H1 (cell line): Measurements from ENCODE around the gene CAPZB. TPM values are rescaled to one million over a fixed set of nuclear protein-coding genes. Genes with fewer than 3 reads are reported as not detected.

ENCODE experiments used
- CTCF ChIA-PET: fragments of 300-600 bp; sonication (Branson Sonifier 250); formaldehyde crosslinking; loops from one replicate; lab custom pipeline; 2021; ENCODE audit not compliant: partially characterized antibody; lab: Charles Lee
- POLR2A ChIA-PET: fragments of 300-600 bp; sonication (Branson Sonifier 250); formaldehyde crosslinking; loops from one replicate; lab custom pipeline; 2021; ENCODE audit warnings: inconsistent platforms; ENCODE audit not compliant: partially characterized antibody; lab: Charles Lee
- DNase-seq, 2 experiments: peaks; one replicate each; pipeline versions ENCODE4 v3.0.0 to v3.0.0-alpha.2; 2010 to 2022; ENCODE audit warnings: low spot score in 2 of 2, low read depth in 1 of 2, mixed read lengths in 1 of 2
- FAIRE-seq: peaks from 2 replicates; lab custom pipeline; 2011; peaks lifted over from hg19 to GRCh38; lab: Jason Lieb, UNC
- H2AFZ ChIP-seq: 2 replicates; pipeline ENCODE4 v1.8.1; 2012; ENCODE audit warnings: low read length, inconsistent platforms
- H2AK5ac ChIP-seq: 2 replicates; pipeline ENCODE4 v1.6.1; 2013; ENCODE audit warnings: low read depth, low read length
- H2BK120ac ChIP-seq: replicated peaks from 2 replicates; pipeline ENCODE3; 2013; ENCODE audit warnings: low read depth, low read length, inconsistent platforms
- H2BK12ac ChIP-seq: 2 replicates; pipeline ENCODE4 v1.6.1; 2013; ENCODE audit warnings: low read depth, low read length
- H2BK15ac ChIP-seq: 2 replicates; pipeline ENCODE4 v1.6.1; 2013; ENCODE audit warnings: low read length
- H2BK20ac ChIP-seq: 2 replicates; pipeline ENCODE4 v1.6.1; 2013; ENCODE audit warnings: low read length
- H2BK5ac ChIP-seq: 2 replicates; pipeline ENCODE4 v1.6.1; 2013; ENCODE audit warnings: low read depth, low read length
- H3K14ac ChIP-seq: 2 replicates; pipeline ENCODE4 v1.6.1; 2013; ENCODE audit warnings: inconsistent platforms; ENCODE audit not compliant: insufficient read length
- H3K18ac ChIP-seq: 2 replicates; pipeline ENCODE4 v1.6.1; 2013; ENCODE audit warnings: low read length; ENCODE audit errors: extremely low read depth
- H3K23ac ChIP-seq: 2 replicates; pipeline ENCODE4 v1.6.1; 2013; ENCODE audit warnings: inconsistent platforms; ENCODE audit not compliant: insufficient read length
- H3K23me2 ChIP-seq: 2 replicates; pipeline ENCODE4 v1.6.1; 2013; ENCODE audit warnings: low read depth, low read length
- H3K27ac ChIP-seq: 2 replicates; pipeline ENCODE4 v1.6.1; 2011; ENCODE audit warnings: low read depth, low read length, inconsistent platforms
- H3K27me3 ChIP-seq, 4 experiments: replicated peaks in 1 of 4; 1 replicate in 1 of 4; 2 replicates in 3 of 4; pipeline versions ENCODE4 v1.6.1 to v1.8.1; 2011 to 2013; ENCODE audit warnings: low read length in 3 of 4, mild to moderate bottlenecking in 3 of 4, inconsistent platforms in 2 of 4, mixed read lengths in 2 of 4, moderate library complexity in 1 of 4; ENCODE audit not compliant: control insufficient read depth in 3 of 4, insufficient read depth in 3 of 4; ENCODE audit errors: extremely low read depth in 1 of 4
- H3K36me3 ChIP-seq, 4 experiments: 2 replicates each; pipeline versions ENCODE4 v1.6.1 to v1.8.1; 2011 to 2013; ENCODE audit warnings: mild to moderate bottlenecking in 4 of 4, low read length in 3 of 4, moderate library complexity in 2 of 4, control low read depth in 1 of 4, inconsistent platforms in 1 of 4; ENCODE audit not compliant: insufficient read depth in 4 of 4, control insufficient read depth in 2 of 4
- H3K4ac ChIP-seq: replicated peaks from 2 replicates; pipeline ENCODE3; 2013; ENCODE audit warnings: low read length, low read depth, mixed read lengths, inconsistent platforms; ENCODE audit not compliant: insufficient read length
- H3K4me1 ChIP-seq, 4 experiments: replicated peaks in 1 of 4; 1 replicate in 1 of 4; 2 replicates in 3 of 4; pipeline versions ENCODE4 v1.6.1 to v1.8.1; 2011 to 2013; ENCODE audit warnings: low read length in 3 of 4, inconsistent platforms in 2 of 4, mixed read lengths in 1 of 4; ENCODE audit not compliant: insufficient read depth in 4 of 4, control insufficient read depth in 3 of 4
- H3K4me2 ChIP-seq, 2 experiments: 2 replicates each; pipeline versions ENCODE4 v1.6.1 to v1.8.1; 2011 to 2013; ENCODE audit warnings: low read depth in 2 of 2, low read length in 2 of 2, control low read depth in 1 of 2, inconsistent platforms in 1 of 2, mild to moderate bottlenecking in 1 of 2; ENCODE audit not compliant: insufficient read depth in 1 of 2
- H3K4me3 ChIP-seq, 4 experiments: fragments of 200-600, 300-600 bp in 1 of 4; sonication (generic), shearing (Covaris generic), sonication (Bioruptor Twin) in 1 of 4; 2 replicates each; pipeline versions ENCODE4 v1.5.1 to v1.8.1; 2011 to 2016; ENCODE audit warnings: low read length in 4 of 4, low read depth in 3 of 4, control low read depth in 2 of 4, inconsistent platforms in 2 of 4, mild to moderate bottlenecking in 2 of 4, mixed read lengths in 1 of 4, moderate library complexity in 1 of 4; ENCODE audit not compliant: insufficient read depth in 2 of 4; ENCODE audit errors: extremely low read depth in 1 of 4
- H3K56ac ChIP-seq: replicated peaks from 2 replicates; pipeline ENCODE3; 2013; ENCODE audit warnings: low read depth, mild to moderate bottlenecking, mixed read lengths, low read length, inconsistent platforms; ENCODE audit not compliant: insufficient read length
- H3K79me1 ChIP-seq: 2 replicates; pipeline ENCODE4 v1.6.1; 2013; ENCODE audit warnings: low read depth, low read length, control low read depth
- H3K79me2 ChIP-seq, 2 experiments: 2 replicates each; pipeline versions ENCODE4 v1.6.1 to v1.8.1; 2012 to 2013; ENCODE audit warnings: low read length in 2 of 2, mild to moderate bottlenecking in 2 of 2, inconsistent platforms in 1 of 2; ENCODE audit not compliant: insufficient read depth in 2 of 2, control insufficient read depth in 1 of 2
- H3K9ac ChIP-seq, 4 experiments: replicated peaks in 1 of 4; 1 replicate in 1 of 4; 2 replicates in 3 of 4; pipeline versions ENCODE4 v1.6.1 to v1.8.1; 2011 to 2013; ENCODE audit warnings: low read depth in 3 of 4, low read length in 3 of 4, control low read depth in 2 of 4, mild to moderate bottlenecking in 2 of 4, moderate library complexity in 2 of 4, inconsistent platforms in 1 of 4; ENCODE audit errors: extremely low read depth in 1 of 4
- H3K9me3 ChIP-seq, 2 experiments: 2 replicates each; pipeline versions ENCODE4 v1.6.1 to v1.8.1; 2012 to 2013; ENCODE audit warnings: mild to moderate bottlenecking in 2 of 2, moderate library complexity in 2 of 2, control low read depth in 1 of 2, inconsistent platforms in 1 of 2, low read depth in 1 of 2, low read length in 1 of 2, mixed read lengths in 1 of 2; ENCODE audit not compliant: insufficient read depth in 2 of 2
- H4K20me1 ChIP-seq, 2 experiments: replicated peaks in 1 of 2; 2 replicates each; pipeline versions ENCODE3 to v1.8.1; 2011 to 2013; ENCODE audit warnings: inconsistent platforms in 2 of 2, low read length in 2 of 2, mild to moderate bottlenecking in 1 of 2; ENCODE audit not compliant: insufficient read depth in 2 of 2, control insufficient read depth in 1 of 2
- H4K5ac ChIP-seq: 2 replicates; pipeline ENCODE4 v1.6.1; 2013; ENCODE audit warnings: low read length, low read depth, mixed read lengths, inconsistent platforms; ENCODE audit not compliant: insufficient read length
- H4K8ac ChIP-seq: 2 replicates; pipeline ENCODE4 v1.8.0; 2013; ENCODE audit warnings: mild to moderate bottlenecking, moderate library complexity, low read length, inconsistent platforms; ENCODE audit not compliant: insufficient read depth; ENCODE audit errors: extremely low read depth
- H4K91ac ChIP-seq: replicated peaks from 2 replicates; pipeline ENCODE3; 2013; ENCODE audit warnings: low read length, mixed read lengths, inconsistent platforms; ENCODE audit not compliant: insufficient read length
- FOSL1 ChIP-seq: IDR thresholded peaks from 2 replicates; pipeline ENCODE4 v1.6.1; 2011; ENCODE audit warnings: mild to moderate bottlenecking, low read depth, low read length, moderate library complexity; ENCODE audit not compliant: insufficient read depth
- ZNF274 ChIP-seq: IDR thresholded peaks from 2 replicates; pipeline ENCODE4 v1.7.0; 2012; ENCODE audit warnings: low read length, borderline replicate concordance; ENCODE audit errors: extremely low read depth
- WGBS, 2 experiments: shearing (Covaris generic) in 1 of 2; methylation state at CpG; one replicate each; pipeline versions ENCODE4 v1.1.6 to v1.1.7; 2013 to 2015; ENCODE audit warnings: low lambda C conversion rate in 2 of 2, mixed read lengths in 2 of 2, inconsistent platforms in 1 of 2, low coverage in 1 of 2, missing lambda C conversion rate in 1 of 2; ENCODE audit not compliant: insufficient replicate concordance in 2 of 2, insufficient coverage in 1 of 2, insufficient read length in 1 of 2; ENCODE audit errors: extremely low coverage in 1 of 2, missing lambda C conversion rate in 1 of 2; 5-methylcytosine and 5-hydroxymethylcytosine counted together
- polyA plus RNA-seq, 7 experiments: library from polyadenylated mRNA; depleted of rRNA in 3 of 7; stranded (reverse) in 5 of 7; unstranded in 2 of 7; fragments of >200 nt in 5 of 7; fragments of 200-250 nt in 2 of 7; gene quantifications; 1 replicate in 5 of 7; 2 replicates in 1 of 7; 4 replicates in 1 of 7; pipeline versions ENCODE4 v1.2.1 to v1.2.3, GENCODE V29; 2011 to 2013; ENCODE audit warnings: missing spikeins in 2 of 7, mixed read lengths in 2 of 7
- total RNA-seq: library from RNA; stranded (reverse); fragmentation: NEBNext Ultra II Directional; extraction: Animal tissue kit (Norgen Biotek cat#: 25700); gene quantifications from 2 replicates; pipeline ENCODE4 v1.2.1, GENCODE V29; 2021

The CAPZB gene
- total and polyA plus RNA-seq, 2 of the 8 experiments (the other 6 are each of a cell fraction or from before 2014, with no cell fraction given): 162 to 371 TPM

GRCh38 chr1:19391596-19391981 lies 93.8 kb downstream of the CAPZB start:
- Histone ChIP-seq H2BK20ac (no peak overlapping the region), H3K23ac (no peak overlapping the region), H3K14ac (no peak overlapping the region), H2BK15ac (no peak overlapping the region), H4K5ac (no peak overlapping the region), H4K20me1 (peaks cover 8 to 29% of the 10 kb centered on the region in 2 experiments), H3K23me2 (no peaks in the 10 kb centered on the region), H2AK5ac (no peak overlapping the region), H3K79me1 (peaks cover 28% of the 10 kb centered on the region; the same call in 1 of the 2 replicates), H3K36me3 (no peaks in the 10 kb centered on the region), H3K9ac (no peak overlapping the region), H2BK12ac (no peak overlapping the region), H2AFZ (no peak overlapping the region), H3K79me2 (peaks cover 0 to 88% of the 10 kb centered on the region in 2 experiments; a peak in 2 of 4 replicates), H3K27me3 (no peaks in the 10 kb centered on the region), H3K4ac (no peak overlapping the region), H3K4me2 (no peak overlapping the region), H3K27ac (no peak overlapping the region), H3K18ac (no peak overlapping the region), H2BK120ac (no peak overlapping the region), H4K8ac (no peak overlapping the region; the same call in 1 of the 2 replicates), H2BK5ac (no peak overlapping the region), H3K56ac (no peak overlapping the region), H3K4me1 (peaks cover 0 to 10% (median 4%) of the 10 kb centered on the region in 4 experiments; a peak in 5 of 7 replicates), H3K4me3 (no peak overlapping the region), H3K9me3 (no peaks in the 10 kb centered on the region), H4K91ac (no peak overlapping the region)
- WGBS, 2 experiments: 82% methylated on average over 10 of the region's 10 CpGs; no CpG with 5 or more reads in 1 of the 2 experiments
- DNase-seq (no peak), FAIRE-seq (no peak)
- ChIA-PET POLR2A (no interaction called here), CTCF (interaction anchor here (0.8 to 5.8 kb wide), 17 partner anchors 12 to 269 kb away, joined by 3 to 97 read pairs (median 4); no protein-coding TSS in a partner anchor)
- TF ChIP-seq ZNF274: no peak
- TF ChIP-seq FOSL1: no peak
